Thoracic aorta (tissue), 2 donors: ENCODE measurements around the gene HPCAL1. TPM values are rescaled to one million over a fixed set of nuclear protein-coding genes. Genes with fewer than 3 reads are reported as not detected.

ENCODE experiments used
- ATAC-seq: fragments of 150-250 bp; one replicate; pipeline ENCODE4 v1.8.0; 2017; ENCODE audit warnings: low read depth; ENCODE audit not compliant: insufficient number of reproducible peaks, low FRiP score
- DNase-seq: peaks from one replicate; pipeline ENCODE4 v3.0.0-alpha.2; 2020; ENCODE audit warnings: low spot score
- H3K27ac ChIP-seq, 2 donors: fragments of 200-600 bp; sonication (generic); 1 replicate in 1 of 2; 2 replicates in 1 of 2; pipeline ENCODE4 v1.5.1; 2016; ENCODE audit warnings: mild to moderate bottlenecking in 2 of 2, moderate library complexity in 2 of 2
- H3K27me3 ChIP-seq: fragments of 200-600 bp; sonication (generic); replicated peaks from 2 replicates; pipeline ENCODE4 v1.6.0; 2016; ENCODE audit warnings: mild to moderate bottlenecking; ENCODE audit not compliant: insufficient read depth
- H3K36me3 ChIP-seq: fragments of 200-600 bp; sonication (generic); one replicate; pipeline ENCODE4 v1.5.1; 2016
- H3K4me1 ChIP-seq, 2 donors: fragments of 200-600 bp; sonication (generic); 1 replicate in 1 of 2; 2 replicates in 1 of 2; pipeline versions ENCODE4 v1.5.1 to v1.6.0; 2016; ENCODE audit warnings: low read depth in 2 of 2, mild to moderate bottlenecking in 1 of 2; ENCODE audit not compliant: control insufficient read depth in 1 of 2
- H3K4me3 ChIP-seq: fragments of 200-600 bp; sonication (generic); 2 replicates; pipeline ENCODE4 v1.5.1; 2016; ENCODE audit warnings: mild to moderate bottlenecking
- H3K9me3 ChIP-seq: fragments of 200-600 bp; sonication (generic); 2 replicates; pipeline ENCODE4 v1.5.1; 2016
- CTCF ChIP-seq: fragments of 200-600 bp; sonication (generic); IDR thresholded peaks from one replicate; pipeline ENCODE4 v1.5.1; 2019; ENCODE audit warnings: antibody characterized with exemption
- total RNA-seq, 2 donors: library from RNA; depleted of rRNA; stranded (reverse); fragments of >200 nt; gene quantifications; one replicate each; pipeline versions ENCODE4 v1.1.0 to v1.2.3, GENCODE V29; 2016

The HPCAL1 gene
- total RNA-seq, 2 donors from 2014 or later: 34.6 to 50.2 TPM

DNA sequence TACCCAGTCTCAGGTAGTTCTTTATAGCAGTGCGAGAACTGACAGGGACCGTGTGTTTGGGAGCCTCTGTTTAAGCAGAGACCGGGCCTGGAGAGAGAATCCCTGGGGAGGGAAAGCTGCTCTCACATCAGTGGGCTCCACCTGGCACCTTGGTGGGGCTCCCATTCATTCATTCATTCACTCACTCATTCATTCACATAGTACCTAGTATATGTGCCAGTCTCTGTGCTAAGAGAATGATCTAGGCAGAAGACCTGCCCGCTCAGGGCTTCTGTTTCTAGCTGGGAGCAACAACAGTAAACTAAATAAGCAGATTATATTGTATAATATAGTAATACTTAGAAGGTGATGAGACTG is 17.8 kb downstream of the HPCAL1 start:
- H3K27ac ChIP-seq: no peak overlapping the region
- no peak for TF ChIP-seq CTCF
- H3K36me3 ChIP-seq: no peaks in the 10 kb centered on the region
- ATAC-seq: no peak
- peaks cover 0 to 3% of the 10 kb centered on the region in 2 donors for H3K4me1 ChIP-seq
- no peaks in the 10 kb centered on the region for H3K27me3 ChIP-seq
- H3K9me3 ChIP-seq: no peaks in the 10 kb centered on the region
- no peak overlapping the region for H3K4me3 ChIP-seq
- no peak for DNase-seq

DNA sequence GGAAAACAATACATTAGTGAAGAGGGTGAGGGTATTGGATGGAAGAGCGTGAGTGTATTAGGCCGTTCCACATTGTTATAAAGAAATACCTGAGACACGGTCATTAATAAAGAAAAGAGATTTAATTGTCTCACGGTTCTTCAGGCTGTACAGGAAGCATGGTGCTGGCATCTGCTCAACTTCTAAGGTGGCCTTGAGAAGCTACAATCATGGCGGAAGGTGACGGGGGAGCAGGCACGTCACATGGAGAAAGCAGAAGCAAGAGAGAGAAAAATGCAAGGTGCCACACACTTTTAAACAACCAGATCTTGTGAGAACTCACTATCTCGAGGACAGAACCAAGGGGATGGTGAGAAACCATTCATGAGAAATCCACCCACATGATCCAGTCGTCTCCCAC is 18.2 kb downstream of the HPCAL1 start:
- Histone ChIP-seq H3K4me3 (no peak overlapping the region), H3K4me1 (peaks cover 0 to 3% of the 10 kb centered on the region in 2 donors), H3K27ac (no peak overlapping the region), H3K9me3 (no peaks in the 10 kb centered on the region), H3K27me3 (no peaks in the 10 kb centered on the region), H3K36me3 (no peaks in the 10 kb centered on the region)
- ATAC-seq (no peak), DNase-seq (no peak)
- TF ChIP-seq CTCF: no peak

- Histone ChIP-seq H3K27me3 (no peaks in the 10 kb centered on the region), H3K9me3 (no peaks in the 10 kb centered on the region), H3K27ac (no peak overlapping the region), H3K4me3 (no peak overlapping the region), H3K4me1 (peaks cover 0 to 3% of the 10 kb centered on the region in 2 donors), H3K36me3 (no peaks in the 10 kb centered on the region)
- TF ChIP-seq CTCF: no peak
- ATAC-seq (no peak), DNase-seq (no peak)
Observed at GRCh38 chr2:10321622-10322021, 18.9 kb downstream of the HPCAL1 start.

DNA sequence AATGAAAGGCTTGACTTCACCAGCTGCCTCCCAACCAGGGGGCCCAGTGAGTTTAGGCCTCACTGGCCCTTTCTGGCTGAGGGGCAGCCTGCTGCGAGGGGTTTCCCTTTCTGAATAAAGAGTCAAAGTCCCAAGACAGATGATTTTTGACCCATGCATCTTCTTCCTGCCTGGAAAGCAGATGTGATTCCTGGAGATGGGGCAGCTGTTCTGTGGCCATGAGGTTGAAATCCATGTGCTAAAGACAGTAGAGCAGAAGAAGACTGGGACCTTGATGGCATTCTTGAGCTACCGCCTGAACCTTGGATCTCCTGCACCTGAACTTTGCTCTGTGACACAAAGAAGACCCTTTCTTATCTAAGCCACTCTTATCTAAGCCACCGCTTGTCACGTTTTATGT is 19.8 kb downstream of the HPCAL1 start:
- no peak for TF ChIP-seq CTCF
- Histone ChIP-seq H3K4me1 (peaks cover 0 to 3% of the 10 kb centered on the region in 2 donors), H3K9me3 (no peaks in the 10 kb centered on the region), H3K4me3 (no peak overlapping the region), H3K27me3 (no peaks in the 10 kb centered on the region), H3K27ac (no peak overlapping the region), H3K36me3 (no peaks in the 10 kb centered on the region)
- ATAC-seq (no peak), DNase-seq (no peak)

DNA sequence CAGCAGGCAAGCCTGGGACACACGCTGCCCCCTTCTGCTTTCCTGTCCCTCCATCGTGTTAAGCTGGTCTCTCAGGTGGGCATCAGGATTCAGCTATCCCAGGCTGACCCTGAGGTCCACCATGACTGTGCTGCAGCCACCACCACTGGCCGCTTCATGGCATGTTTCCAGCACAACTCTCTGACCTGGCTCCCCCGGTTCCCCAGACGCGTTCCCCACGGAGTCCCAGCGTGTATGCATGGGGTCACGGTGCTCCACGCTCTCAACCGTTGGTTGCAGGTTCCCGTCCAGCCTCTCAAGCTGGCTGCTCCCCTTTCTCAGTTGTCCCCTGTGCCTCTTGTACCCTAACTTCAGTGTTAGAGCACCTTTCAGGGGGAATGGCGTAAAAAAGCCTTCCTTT is 20.3 kb downstream of the HPCAL1 start:
- DNase-seq (no peak), ATAC-seq (no peak)
- Histone ChIP-seq H3K9me3 (no peaks in the 10 kb centered on the region), H3K4me3 (no peak overlapping the region), H3K36me3 (no peaks in the 10 kb centered on the region), H3K4me1 (peaks cover 0 to 3% of the 10 kb centered on the region in 2 donors), H3K27ac (no peak overlapping the region), H3K27me3 (no peaks in the 10 kb centered on the region)
- TF ChIP-seq CTCF: no peak
